Measurements from ENCODE around the gene LRP10. TPM values are rescaled to one million over a fixed set of nuclear protein-coding genes. Genes with fewer than 3 reads are reported as not detected.
A peak's percentile ranks its signal among the peaks of the same experiment; 100 is the strongest.
"Not testable (repeated sequence)": the region's sequence is repeated elsewhere in the genome, so short reads cannot be mapped to it uniquely, and the experiment has no call there.

The LRP10 gene
- total RNA-seq, 1 donor from 2014 or later, result 52.3 TPM

DNA sequence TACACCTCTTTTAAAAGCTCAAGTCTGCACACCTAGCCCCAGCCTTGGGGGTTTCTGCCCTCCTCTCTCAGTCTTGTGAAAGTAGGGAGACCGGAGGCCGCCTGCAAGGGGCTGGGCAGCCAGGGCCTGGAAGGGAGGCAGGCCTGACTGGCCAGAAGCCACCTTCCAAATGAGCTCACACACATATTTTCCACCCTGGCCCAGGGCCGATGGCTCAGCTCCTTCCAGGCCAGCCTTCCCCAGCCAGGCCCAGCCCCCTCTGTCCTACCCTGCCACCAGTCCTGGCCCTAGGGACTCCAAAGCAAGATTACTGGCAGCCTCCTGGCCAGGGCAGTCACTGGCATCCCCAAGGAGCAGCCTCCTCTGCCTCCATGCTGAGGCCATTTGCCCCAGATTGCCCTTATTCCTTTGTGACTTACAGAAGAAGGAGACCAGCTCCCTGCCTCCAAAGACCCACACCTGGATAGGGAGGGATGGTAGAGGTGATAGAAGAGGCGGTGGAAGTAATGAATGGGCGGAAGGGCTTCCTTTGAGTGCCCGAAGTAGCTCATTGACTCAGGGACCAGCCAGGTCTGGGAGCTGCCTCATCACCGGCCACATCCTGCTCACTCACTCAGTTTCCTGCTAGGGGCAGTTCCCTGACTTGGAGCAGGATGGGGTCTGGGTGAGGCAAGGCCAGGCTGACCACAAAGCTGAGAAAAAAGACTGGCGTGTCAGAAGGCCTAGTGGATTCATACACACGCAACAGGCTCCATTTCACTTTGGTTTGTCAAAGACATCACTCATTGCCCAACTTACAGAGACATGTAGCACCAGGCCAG, 20.4 kb upstream of the LRP10 start:
- Mint-ChIP-seq H3K36me3 (no peaks in the 10 kb centered on the region), H3K27me3 (no peaks in the 10 kb centered on the region), H3K9me3 (no peaks in the 10 kb centered on the region), H3K4me1 (ENCODE audit: unreplicated experiment) (peaks cover 27% of the 10 kb centered on the region), H3K27ac (no peak overlapping the region), H3K4me3 (no peak overlapping the region)
- no peak for TF ChIP-seq CTCF (conservative IDR thresholded peaks at IDR 0.05)
- DNase-seq (ENCODE audit: extremely low spot score, unreplicated experiment), result no peak

DNA sequence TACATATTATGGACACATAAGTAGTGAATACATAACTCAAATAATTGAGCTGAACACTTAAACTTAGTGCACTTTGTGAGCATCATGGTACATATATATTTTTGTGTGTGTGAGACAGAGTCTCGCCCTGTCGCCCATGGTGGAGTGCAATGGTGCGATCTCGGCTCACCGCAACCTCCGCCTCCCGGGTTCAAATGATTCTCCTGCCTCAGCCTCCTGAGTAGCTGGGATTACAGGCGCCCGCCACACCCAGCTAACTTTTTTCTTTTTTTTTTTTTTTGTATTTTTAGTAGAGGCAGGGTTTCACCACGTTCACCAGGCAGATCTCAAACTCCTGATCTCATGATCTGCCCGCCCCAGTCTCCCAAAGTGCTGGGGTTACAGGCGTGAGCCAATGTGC, 19.4 kb upstream of the LRP10 start:
- H3K4me3 Mint-ChIP-seq, result not testable (repeated sequence)

GRCh38 chr14:22852599-22852939, 19.0 kb upstream of the LRP10 start:
- Mint-ChIP-seq H3K4me3 (peak overlapping the region; percentile 80), H3K36me3 (no peaks in the 10 kb centered on the region), H3K9me3 (no peaks in the 10 kb centered on the region), H3K27ac (peak overlapping the region; percentile 83), H3K27me3 (no peaks in the 10 kb centered on the region), H3K4me1 (ENCODE audit: unreplicated experiment) (peaks cover 26% of the 10 kb centered on the region)
- no peak for TF ChIP-seq CTCF (conservative IDR thresholded peaks at IDR 0.05)
- DNase-seq (ENCODE audit: extremely low spot score, unreplicated experiment), result no peak

More for the DNA sequence above, 19.4 kb upstream of the LRP10 start:
- not testable (repeated sequence) for H3K27me3 Mint-ChIP-seq; H3K9me3 Mint-ChIP-seq; H3K36me3 Mint-ChIP-seq; DNase-seq (ENCODE audit: extremely low spot score, unreplicated experiment); H3K27ac Mint-ChIP-seq
- H3K4me1 Mint-ChIP-seq (ENCODE audit: unreplicated experiment), result peaks cover 27% of the 10 kb centered on the region

GRCh38 chr14:22852940-22853767, 18.4 kb upstream of the LRP10 start:
- peak overlapping the region; percentile 83 for H3K27ac Mint-ChIP-seq
- H3K4me3 Mint-ChIP-seq, result peak overlapping the region; percentile 80
- H3K9me3 Mint-ChIP-seq, result no peaks in the 10 kb centered on the region
- peaks cover 20% of the 10 kb centered on the region for H3K4me1 Mint-ChIP-seq (ENCODE audit: unreplicated experiment)
- peak; percentile 96 for DNase-seq (ENCODE audit: extremely low spot score, unreplicated experiment)
- H3K27me3 Mint-ChIP-seq, result no peaks in the 10 kb centered on the region
- H3K36me3 Mint-ChIP-seq, result no peaks in the 10 kb centered on the region
- peak; percentile 95 for TF ChIP-seq CTCF (conservative IDR thresholded peaks at IDR 0.05)

- not testable (repeated sequence) for H3K4me3 Mint-ChIP-seq; H3K4me1 Mint-ChIP-seq (ENCODE audit: unreplicated experiment); DNase-seq (ENCODE audit: extremely low spot score, unreplicated experiment); H3K27ac Mint-ChIP-seq; H3K9me3 Mint-ChIP-seq; H3K27me3 Mint-ChIP-seq; H3K36me3 Mint-ChIP-seq
Observed at GRCh38 chr14:22854296-22854695, 17.2 kb upstream of the LRP10 start.

- Mint-ChIP-seq H3K27ac (peak overlapping the region; percentile 72), H3K36me3 (no peaks in the 10 kb centered on the region), H3K4me3 (no peak overlapping the region), H3K27me3 (no peaks in the 10 kb centered on the region), H3K4me1 (ENCODE audit: unreplicated experiment) (peaks cover 8% of the 10 kb centered on the region), H3K9me3 (no peaks in the 10 kb centered on the region)
- DNase-seq (ENCODE audit: extremely low spot score, unreplicated experiment), result no peak
- TF ChIP-seq CTCF (conservative IDR thresholded peaks at IDR 0.05), result no peak
Observed at GRCh38 chr14:22854963-22855724, 16.4 kb upstream of the LRP10 start.
